ENCODE results near the gene ZNF627.
A peak's percentile ranks its signal among the peaks of the same experiment; 100 is the strongest.
"Not testable (repeated sequence)": the region's sequence is repeated elsewhere in the genome, so short reads cannot be mapped to it uniquely, and the experiment has no call there.

Gene ZNF627

GRCh38 chr19:11597202-11598102 is at the start of gene ZNF627:
TSS of gene ZNF627 (plus strand) at chr19:11597483. CDS start at chr19:11597628, 145 bp downstream.
- DNase-seq (ENCODE audit: low read depth, low spot score), result peak; percentile 95

DNA sequence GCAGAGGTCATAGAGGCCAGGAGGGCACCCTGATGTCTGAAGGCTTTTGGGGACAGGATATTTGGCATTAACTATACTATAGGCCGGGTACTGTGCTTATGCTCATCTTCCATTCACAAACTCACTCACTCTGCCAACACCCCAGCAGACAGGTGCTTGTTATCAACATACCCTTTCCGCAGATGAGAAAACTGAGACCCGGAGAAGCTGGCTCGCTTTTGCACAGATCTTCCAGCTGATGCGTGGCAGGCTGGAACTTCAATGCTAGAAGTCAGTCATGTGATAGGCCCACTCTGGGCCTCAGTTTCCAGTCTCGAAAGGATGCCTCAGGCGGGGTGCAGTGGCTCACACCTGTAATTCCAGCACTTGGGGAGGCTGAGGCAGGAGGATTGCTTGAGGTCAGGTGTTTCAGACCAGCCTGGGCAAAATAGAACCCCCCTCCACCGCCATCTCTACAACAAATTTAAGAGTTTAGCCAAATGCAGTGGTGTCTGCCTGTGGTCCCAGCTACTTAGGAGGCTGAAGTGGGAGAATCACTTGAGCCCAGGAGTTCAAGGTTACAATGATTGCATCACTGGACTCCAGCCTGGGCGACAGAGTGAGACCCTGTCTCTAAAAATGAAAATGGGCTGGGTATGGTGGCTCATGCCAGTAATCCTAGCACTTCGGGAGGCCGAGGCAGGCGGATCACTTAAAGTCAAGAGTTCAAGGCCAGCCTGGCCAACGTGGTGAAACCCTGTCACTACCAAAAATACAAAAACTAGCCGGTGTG is 49.2 kb upstream of the ZNF627 start:
- no peak for DNase-seq (ENCODE audit: low read depth, low spot score)

GRCh38 chr19:11549386-11549953 is 47.8 kb upstream of the ZNF627 start:
- DNase-seq (ENCODE audit: low read depth, low spot score), result no peak

DNA sequence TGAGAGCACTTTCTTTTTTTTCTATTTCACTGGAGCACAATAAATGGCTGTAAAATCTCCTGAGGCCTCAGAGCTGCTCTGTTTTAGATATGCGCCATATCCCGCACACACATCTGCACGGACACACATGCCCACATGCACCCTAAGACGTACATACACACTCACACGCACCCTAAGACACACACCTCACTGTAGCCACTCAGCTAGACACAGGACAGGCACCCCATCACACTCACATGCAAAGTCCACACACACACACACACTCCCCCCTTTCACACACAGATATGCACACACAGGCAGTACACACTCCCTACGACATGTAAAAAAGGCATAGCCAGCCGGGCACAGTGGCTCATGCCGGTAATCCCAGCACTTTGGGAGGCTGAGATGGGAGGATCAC is 47.0 kb upstream of the ZNF627 start:
- DNase-seq (ENCODE audit: low read depth, low spot score), result no peak

DNA sequence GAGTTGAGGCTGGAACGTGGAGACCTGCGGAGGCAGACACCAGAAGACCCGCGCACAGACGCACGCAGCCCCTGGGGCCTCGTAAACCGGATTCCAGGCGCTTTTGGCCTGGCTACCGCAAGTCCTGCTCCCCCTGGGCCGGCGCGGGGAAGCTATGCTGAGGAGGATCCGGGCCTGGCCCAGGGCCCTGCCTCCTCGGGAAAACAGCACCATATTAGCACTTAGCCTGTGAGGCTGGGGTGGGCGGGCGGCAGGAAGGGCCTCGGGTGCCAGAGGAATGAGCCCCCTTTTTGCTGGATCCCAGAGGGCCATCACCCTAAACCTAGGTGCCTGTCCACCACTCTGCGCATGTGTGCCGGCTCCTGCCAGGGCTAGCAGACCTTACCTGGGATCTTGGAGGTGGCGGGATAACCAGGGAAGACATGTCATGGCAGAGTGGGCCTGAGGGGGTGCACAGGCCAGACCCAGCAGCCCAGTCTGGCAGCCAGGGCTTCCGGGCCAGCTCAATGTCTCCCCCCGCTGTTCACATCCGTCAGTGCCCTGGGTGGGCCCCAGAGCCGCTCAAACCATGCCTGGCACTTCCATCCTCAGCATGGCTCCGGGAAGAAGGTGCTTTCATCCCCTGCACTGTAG is 45.6 kb upstream of the ZNF627 start:
- no peak for DNase-seq (ENCODE audit: low read depth, low spot score)

DNA sequence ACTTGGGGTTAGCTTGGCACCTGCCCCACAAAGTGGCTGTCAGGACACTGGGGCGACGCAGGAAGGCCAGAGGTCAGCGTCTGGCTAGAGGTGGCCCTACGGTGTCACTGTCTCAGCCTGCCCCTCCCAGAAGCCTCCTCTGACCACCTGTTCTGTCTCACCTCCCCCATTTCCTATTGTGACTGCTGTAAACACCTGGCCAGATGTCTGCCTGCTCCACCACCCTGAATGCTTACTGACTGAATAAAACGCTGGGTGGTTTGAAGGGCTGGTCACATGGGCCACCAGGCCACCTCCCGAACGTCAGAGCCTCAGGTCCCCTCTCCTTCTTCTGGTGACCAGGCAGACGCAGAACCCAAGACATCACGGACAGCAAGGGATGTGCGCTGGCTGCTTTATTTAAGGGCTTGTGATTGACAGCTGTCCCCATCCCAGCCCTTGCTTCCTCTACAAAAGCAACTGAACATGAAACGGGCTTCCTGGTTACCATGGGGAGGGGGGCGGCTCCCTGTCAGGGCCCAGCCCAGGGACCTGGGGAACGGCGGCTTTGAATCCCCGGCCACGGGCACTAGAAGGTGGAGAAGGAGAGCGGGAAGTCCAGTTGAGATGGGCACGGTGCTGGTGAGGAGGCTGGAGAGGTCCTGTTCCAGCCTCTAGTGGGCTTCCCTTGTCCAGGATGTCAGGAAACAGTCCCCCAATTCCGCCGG is 44.5 kb upstream of the ZNF627 start:
- DNase-seq (ENCODE audit: low read depth, low spot score), result no peak

DNA sequence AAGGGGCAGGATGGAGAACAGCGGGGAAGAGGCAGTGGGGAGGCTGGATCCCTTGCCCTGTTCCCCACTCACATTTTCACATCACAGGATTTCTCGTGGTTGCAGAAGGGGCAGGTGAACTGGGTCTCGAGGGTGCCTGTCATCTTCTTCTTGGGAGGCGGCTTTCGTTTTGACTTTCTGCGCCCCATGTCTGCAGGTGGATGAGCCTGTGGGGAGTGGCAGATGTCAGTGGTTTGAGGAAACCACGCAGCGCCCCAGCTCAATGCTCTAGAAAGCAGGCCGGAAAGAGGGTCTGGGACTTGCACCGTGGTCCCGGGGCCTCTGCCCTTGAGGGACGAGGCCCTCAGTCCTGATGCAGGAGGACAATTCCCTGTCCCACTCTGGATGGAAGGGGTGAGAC is 43.1 kb upstream of the ZNF627 start:
- DNase-seq (ENCODE audit: low read depth, low spot score), result no peak

DNA sequence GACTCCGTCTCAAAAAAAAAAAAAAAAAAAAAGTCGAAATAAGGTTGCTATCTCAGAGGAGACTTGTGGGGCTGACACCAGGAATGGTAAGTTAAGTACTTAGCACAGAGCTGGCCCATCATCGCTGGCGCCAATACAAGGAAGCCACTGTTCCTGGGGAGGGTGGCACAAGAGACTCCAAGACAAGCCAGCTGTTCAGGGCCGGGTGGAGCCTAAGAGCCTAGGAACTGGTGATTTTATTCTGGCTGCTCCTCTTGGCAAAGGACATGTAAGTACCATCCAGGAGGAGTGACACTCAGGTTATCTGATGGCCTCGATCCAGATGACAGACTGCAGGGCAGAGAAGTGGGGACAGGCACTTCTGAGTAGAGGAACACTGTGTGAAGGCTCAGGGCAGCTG is 42.0 kb upstream of the ZNF627 start:
- DNase-seq (ENCODE audit: low read depth, low spot score), result no peak

DNA sequence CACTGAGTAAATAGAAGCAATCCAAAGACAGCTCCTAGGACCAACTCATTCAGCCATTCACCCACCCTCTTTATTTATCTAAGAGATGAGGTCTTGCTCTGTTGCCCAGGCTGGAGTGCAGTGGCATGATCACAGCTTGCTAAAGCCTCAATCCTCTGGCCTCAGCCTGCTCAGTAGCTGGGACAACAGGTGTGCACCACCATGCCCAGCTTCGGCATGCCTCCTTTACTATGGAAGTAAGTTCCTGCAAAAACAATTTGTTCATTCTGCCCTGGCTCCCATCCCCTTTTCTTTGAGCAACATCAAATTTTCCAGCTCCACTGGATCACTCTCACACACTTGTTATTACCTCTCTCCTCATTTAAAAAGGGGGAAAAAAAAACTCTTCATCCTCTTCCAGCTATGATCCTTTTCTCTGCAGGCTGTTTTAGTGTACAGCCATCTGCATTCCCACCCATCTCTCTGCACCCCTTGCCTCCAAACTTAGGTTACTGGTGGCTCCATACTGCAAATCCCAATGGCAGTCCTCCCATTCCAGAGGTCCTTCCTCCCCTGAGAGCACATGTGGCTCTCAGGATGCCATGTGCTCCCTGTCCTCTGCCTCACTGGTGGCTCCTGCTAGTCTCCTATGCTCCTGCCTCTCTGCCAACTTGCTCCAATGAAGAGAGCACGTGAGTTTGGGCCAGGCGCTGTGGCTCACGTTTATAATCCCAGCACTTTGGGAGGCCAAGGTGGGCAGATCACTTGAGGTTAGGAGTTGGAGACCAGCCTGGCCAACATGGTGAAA is 40.5 kb upstream of the ZNF627 start:
- DNase-seq (ENCODE audit: low read depth, low spot score), result no peak

- DNase-seq (ENCODE audit: low read depth, low spot score), result peak; percentile 97
Measured at GRCh38 chr19:11558881-11559828, 38.1 kb upstream of the ZNF627 start, which contains the start of gene ELOF1. TSS of gene ELOF1 (minus strand) at chr19:11559230. CDS start at chr19:11554347, 4,883 bp downstream.

GRCh38 chr19:11560404-11561051 is 36.8 kb upstream of the ZNF627 start:
- no peak for DNase-seq (ENCODE audit: low read depth, low spot score)

DNA sequence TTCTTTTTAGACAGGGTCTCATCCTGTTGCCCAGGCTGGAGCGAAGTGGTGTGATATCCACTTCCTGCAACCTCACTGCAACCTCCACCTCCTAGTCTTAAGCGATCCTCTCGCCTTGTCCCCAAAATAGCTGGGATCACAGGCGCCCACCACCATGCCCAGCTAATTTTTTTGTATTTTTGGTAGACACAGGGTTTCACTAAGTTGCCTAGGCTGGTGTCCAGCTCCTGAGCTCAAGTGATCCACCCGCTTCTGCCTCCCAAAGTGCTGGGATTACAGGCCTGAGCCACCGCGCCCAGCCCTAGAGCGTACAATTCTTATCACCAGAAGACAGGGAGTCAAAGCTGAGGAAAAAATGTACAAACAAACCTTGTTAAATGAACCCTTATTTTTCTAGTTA is 33.8 kb upstream of the ZNF627 start:
- DNase-seq (ENCODE audit: low read depth, low spot score), result no peak

GRCh38 chr19:11564082-11564807 is 33.0 kb upstream of the ZNF627 start:
- DNase-seq (ENCODE audit: low read depth, low spot score), result not testable (repeated sequence)

DNA sequence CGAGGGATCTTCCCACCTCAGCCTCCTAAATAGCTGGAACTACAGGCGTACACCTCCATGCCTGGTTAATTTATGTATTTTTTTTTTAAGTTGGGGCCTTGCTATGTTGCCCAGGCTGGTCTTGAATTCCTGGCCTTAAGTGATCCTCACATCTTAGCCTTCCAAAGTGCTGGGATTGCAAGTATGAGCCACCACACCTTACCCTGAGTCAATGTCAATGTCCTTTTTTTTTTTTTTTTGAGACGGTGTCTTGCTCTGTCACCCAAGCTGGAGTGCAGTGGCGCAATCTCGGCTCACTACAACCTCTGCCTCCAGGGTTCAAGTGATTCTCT is 31.7 kb upstream of the ZNF627 start:
- not testable (repeated sequence) for DNase-seq (ENCODE audit: low read depth, low spot score)

- no peak for DNase-seq (ENCODE audit: low read depth, low spot score)
Measured at GRCh38 chr19:11566164-11566563, 31.1 kb upstream of the ZNF627 start.

DNA sequence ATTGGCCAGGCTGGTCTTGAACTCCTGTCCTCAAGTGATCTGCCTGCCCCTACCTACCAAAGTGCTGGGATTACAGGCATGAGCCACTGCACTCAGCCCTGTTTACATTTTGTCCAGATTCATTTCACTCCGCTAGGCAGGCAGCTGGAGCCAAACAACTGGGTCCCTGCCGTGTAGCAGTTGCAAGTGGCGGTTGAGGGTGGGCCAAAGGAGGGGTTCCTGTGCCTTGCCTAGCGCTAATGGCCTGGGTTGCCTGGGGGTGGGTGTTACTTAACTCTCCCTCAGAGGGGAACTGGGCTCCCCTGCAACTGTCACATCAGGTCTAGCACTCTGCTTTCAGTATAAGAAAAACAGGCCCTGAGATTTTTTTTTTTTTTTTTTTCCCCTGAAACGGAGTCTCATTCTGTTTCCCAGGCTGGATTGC is 27.2 kb upstream of the ZNF627 start:
- no peak for DNase-seq (ENCODE audit: low read depth, low spot score)

DNA sequence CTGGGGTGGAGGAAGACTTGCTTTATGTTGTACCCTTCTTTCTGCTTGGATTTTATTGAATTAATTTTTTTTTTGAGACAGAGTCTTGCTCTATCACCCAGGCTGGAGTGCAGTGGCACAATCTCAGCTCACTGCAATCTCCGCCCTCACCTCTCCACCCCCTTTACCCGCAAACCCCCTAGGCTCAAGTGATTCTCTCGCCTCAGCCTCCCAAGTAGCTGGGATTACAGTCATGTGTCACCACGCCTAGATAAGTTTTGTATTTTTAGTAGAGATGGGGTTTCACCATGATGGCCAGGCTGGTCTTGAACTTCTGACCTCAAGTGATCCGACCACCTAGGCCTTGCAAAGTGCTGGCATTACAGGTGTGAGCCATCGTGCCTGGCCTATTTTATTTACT is 23.9 kb upstream of the ZNF627 start:
- not testable (repeated sequence) for DNase-seq (ENCODE audit: low read depth, low spot score)

DNA sequence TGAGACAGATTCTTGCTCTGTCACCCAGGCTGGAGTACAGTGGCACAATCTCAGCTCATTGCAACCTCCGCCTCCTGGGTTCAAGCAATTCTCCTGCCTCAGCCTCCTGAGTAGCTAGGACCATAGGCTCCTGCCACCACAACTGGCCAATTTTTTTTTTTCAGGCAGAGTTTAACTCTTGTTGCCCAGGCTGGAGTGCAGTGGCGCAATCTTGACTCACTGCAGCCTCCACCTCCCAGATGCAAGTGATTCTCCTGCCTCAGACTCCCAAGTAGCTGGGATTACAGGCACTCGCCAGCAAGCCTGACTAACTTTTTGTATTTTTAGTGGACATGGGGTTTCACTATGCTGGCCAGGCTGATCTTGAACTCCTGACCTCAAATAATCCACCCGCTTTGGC is 23.5 kb upstream of the ZNF627 start:
- not testable (repeated sequence) for DNase-seq (ENCODE audit: low read depth, low spot score)
